Middle frontal gyrus (tissue), 1 donor: Measurements from ENCODE around the gene CNTROB.

Experiments used
- DNase-seq: peaks from one replicate; pipeline ENCODE4 v3.0.0-alpha.2; 2015; ENCODE audit warnings: low spot score; ENCODE audit errors: extremely low spot score

The CNTROB gene

GRCh38 chr17:7987112-7987893 lies 55.3 kb downstream of the CNTROB start:
- peak; percentile 20 for DNase-seq

- peak; percentile 86 for DNase-seq
Measured at GRCh38 chr17:7988750-7989178, 56.8 kb downstream of the CNTROB start.

GRCh38 chr17:7989781-7990655 lies 58.0 kb downstream of the CNTROB start:
- peak; percentile 62 for DNase-seq

GRCh38 chr17:7992516-7992915 lies 60.5 kb downstream of the CNTROB start:
- no peak for DNase-seq

GRCh38 chr17:7992924-7993323 lies 60.9 kb downstream of the CNTROB start:
- no peak for DNase-seq

- DNase-seq = no peak
Measured at GRCh38 chr17:7993972-7994589, 62.1 kb downstream of the CNTROB start.

GRCh38 chr17:7995724-7996123 lies 63.7 kb downstream of the CNTROB start:
- no peak for DNase-seq

- DNase-seq = no peak
Measured at GRCh38 chr17:7997186-7997585, 65.2 kb downstream of the CNTROB start.
